Measurements from ENCODE around the gene KRTAP10-1.
"Not testable (repeated sequence)": the region's sequence is repeated elsewhere in the genome, so short reads cannot be mapped to it uniquely, and the experiment has no call there.

Gene KRTAP10-1

DNA sequence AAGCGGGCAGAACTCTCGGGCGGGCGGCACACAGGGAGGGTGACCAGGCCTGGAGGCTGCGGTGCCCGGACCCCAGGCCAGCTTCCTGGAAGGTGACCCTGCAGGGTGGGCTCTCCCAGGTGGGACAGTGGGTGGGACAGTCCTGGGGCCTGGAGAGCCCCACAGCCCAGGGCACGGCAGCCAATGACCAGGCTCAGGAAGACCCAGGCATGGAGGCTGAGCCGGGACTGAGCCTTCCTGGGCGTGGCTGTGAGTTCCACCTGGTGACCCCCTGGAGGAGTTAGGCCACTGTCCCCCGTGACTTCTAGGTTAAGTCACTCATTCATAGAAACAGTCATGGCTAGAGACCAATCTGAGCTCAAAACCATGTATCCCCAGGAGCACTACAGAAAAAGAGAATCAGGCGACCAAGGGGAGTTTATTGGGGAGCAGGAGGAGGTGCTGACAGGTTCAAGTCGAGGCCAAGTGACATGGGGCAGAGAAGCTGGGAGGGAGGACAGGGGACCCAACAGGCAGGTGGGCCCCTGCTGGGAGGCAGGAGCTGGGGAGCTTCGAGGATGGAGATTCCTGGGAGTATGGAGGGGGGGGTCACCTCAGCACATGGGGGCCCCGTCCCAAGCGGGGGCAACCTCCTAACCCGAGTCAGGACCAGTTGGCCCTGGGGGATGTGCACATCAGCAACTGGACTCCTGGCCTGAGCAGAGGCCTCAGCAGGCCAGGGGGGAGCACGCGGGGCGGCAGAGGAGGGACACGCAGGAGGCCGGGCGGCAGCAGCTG is 39.2 kb upstream of the KRTAP10-1 start:
- H3K36me3 ChIP-seq (ENCODE audit: control insufficient read depth, insufficient read depth, low read length): no peaks in the 10 kb centered on the region
- no peaks in the 10 kb centered on the region for H3K4me1 ChIP-seq (ENCODE audit: control insufficient read depth, insufficient read depth, low read length, poor library complexity, severe bottlenecking)
- DNase-seq: no peak
- H3K27ac ChIP-seq (ENCODE audit: insufficient read depth, low read length, poor library complexity, severe bottlenecking): no peak overlapping the region
- peaks cover 8% of the 10 kb centered on the region for H3K9me3 ChIP-seq (ENCODE audit: control insufficient read depth, low read length)
- H3K27me3 ChIP-seq (replicated peaks; ENCODE audit: control insufficient read depth, insufficient read depth, low read length, poor library complexity, severe bottlenecking): no peaks in the 10 kb centered on the region
- H3K4me3 ChIP-seq (ENCODE audit: insufficient read depth, low read depth, low read length, poor library complexity, severe bottlenecking): no peak overlapping the region

DNA sequence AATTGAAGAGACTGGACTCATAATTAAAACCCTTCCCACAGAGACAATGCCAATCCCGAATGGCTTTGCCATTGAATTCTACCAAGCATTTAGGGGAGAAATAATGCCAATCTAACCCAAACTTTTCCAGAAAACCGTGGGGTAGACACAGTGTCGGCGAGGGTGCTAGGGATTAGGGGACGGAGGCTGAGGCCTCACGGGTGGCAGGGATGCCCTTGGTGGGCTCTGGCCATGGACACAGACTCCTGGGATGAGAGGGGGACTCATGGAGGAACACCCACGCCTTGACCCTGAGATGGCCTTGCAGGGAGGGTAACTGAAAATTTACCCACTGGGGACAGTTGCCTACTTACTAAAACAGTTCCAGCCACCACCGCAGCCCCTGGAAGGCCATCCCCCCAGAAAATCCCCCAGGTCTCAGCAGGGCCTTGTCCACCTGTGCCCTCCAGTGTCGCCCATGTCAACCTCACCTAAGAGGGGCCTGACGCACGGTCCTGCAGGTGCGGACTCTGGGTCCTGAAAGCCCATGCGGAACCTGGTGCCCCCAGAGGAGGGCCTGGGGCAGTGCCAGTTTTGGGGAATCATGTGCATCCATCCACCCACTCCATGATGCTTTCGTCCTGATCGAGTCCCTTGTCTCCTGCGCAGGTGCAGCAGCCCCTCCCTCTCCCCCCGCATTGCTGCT is 38.5 kb upstream of the KRTAP10-1 start:
- Histone ChIP-seq H3K9me3 (ENCODE audit: control insufficient read depth, low read length) (peaks cover 8% of the 10 kb centered on the region), H3K4me3 (ENCODE audit: insufficient read depth, low read depth, low read length, poor library complexity, severe bottlenecking) (no peak overlapping the region), H3K36me3 (ENCODE audit: control insufficient read depth, insufficient read depth, low read length) (no peaks in the 10 kb centered on the region), H3K27ac (ENCODE audit: insufficient read depth, low read length, poor library complexity, severe bottlenecking) (no peak overlapping the region), H3K27me3 (replicated peaks; ENCODE audit: control insufficient read depth, insufficient read depth, low read length, poor library complexity, severe bottlenecking) (no peaks in the 10 kb centered on the region), H3K4me1 (ENCODE audit: control insufficient read depth, insufficient read depth, low read length, poor library complexity, severe bottlenecking) (no peaks in the 10 kb centered on the region)
- DNase-seq: no peak

DNA sequence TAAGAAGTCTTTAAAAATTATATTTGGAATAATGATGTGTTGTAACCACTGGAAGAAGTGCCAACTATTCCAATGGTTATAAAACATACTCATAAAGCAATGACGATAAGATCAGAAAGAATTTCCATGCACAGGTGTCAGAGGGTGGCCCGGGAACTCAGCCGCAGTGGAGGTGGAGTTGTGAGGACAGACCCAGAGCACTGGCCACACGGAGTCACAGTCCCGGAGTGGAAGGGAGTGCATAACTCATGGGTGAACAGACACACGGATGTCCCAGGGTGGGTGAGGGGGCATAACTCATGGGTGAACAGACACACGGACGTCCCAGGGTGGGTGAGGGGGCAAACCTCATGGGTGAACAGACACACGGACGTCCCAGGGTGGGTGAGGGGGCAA is 36.0 kb upstream of the KRTAP10-1 start:
- DNase-seq: no peak
- H3K9me3 ChIP-seq (ENCODE audit: control insufficient read depth, low read length): no peaks in the 10 kb centered on the region
- H3K36me3 ChIP-seq (ENCODE audit: control insufficient read depth, insufficient read depth, low read length): no peaks in the 10 kb centered on the region
- H3K4me1 ChIP-seq (ENCODE audit: control insufficient read depth, insufficient read depth, low read length, poor library complexity, severe bottlenecking): no peaks in the 10 kb centered on the region
- H3K27ac ChIP-seq (ENCODE audit: insufficient read depth, low read length, poor library complexity, severe bottlenecking): no peak overlapping the region
- H3K4me3 ChIP-seq (ENCODE audit: insufficient read depth, low read depth, low read length, poor library complexity, severe bottlenecking): no peak overlapping the region
- no peaks in the 10 kb centered on the region for H3K27me3 ChIP-seq (replicated peaks; ENCODE audit: control insufficient read depth, insufficient read depth, low read length, poor library complexity, severe bottlenecking)

DNA sequence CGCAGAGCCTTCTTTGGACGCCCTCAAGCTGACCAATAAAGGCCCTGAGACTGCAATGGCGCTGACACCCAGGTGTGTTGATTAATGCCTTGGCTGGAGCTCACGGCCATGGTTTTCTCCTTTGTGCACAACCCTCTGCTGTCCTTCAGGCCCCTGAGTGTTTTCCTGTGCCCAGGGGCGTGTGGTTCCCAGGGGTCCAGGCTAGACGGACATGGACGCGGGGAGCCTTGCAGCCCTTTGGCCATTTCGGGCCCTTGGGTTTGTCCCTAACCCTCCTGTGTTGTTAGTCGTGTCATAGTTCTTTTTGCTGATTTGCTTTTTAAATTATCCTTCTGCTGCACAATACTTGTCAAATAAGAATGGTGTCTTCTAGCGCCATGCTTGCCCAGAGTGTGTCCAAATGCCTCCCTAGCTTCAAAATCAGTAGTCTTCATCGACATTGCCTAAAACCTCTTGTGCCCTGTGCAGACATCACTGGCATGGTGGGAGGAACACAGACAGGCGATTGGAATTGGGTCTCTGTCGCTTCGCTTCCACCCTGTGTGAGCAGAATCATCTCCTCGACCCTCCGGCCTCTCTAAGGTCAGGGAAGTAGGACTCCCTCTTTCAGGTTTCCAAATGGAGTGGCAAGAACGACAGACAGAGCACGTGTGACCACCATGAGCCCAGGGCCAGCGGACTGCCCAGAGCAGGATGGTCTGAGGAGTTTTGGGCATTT is 35.5 kb upstream of the KRTAP10-1 start:
- Histone ChIP-seq H3K9me3 (ENCODE audit: control insufficient read depth, low read length) (no peaks in the 10 kb centered on the region), H3K4me1 (ENCODE audit: control insufficient read depth, insufficient read depth, low read length, poor library complexity, severe bottlenecking) (no peaks in the 10 kb centered on the region), H3K4me3 (ENCODE audit: insufficient read depth, low read depth, low read length, poor library complexity, severe bottlenecking) (no peak overlapping the region), H3K27me3 (replicated peaks; ENCODE audit: control insufficient read depth, insufficient read depth, low read length, poor library complexity, severe bottlenecking) (no peaks in the 10 kb centered on the region), H3K36me3 (ENCODE audit: control insufficient read depth, insufficient read depth, low read length) (no peaks in the 10 kb centered on the region), H3K27ac (ENCODE audit: insufficient read depth, low read length, poor library complexity, severe bottlenecking) (no peak overlapping the region)
- DNase-seq: no peak

DNA sequence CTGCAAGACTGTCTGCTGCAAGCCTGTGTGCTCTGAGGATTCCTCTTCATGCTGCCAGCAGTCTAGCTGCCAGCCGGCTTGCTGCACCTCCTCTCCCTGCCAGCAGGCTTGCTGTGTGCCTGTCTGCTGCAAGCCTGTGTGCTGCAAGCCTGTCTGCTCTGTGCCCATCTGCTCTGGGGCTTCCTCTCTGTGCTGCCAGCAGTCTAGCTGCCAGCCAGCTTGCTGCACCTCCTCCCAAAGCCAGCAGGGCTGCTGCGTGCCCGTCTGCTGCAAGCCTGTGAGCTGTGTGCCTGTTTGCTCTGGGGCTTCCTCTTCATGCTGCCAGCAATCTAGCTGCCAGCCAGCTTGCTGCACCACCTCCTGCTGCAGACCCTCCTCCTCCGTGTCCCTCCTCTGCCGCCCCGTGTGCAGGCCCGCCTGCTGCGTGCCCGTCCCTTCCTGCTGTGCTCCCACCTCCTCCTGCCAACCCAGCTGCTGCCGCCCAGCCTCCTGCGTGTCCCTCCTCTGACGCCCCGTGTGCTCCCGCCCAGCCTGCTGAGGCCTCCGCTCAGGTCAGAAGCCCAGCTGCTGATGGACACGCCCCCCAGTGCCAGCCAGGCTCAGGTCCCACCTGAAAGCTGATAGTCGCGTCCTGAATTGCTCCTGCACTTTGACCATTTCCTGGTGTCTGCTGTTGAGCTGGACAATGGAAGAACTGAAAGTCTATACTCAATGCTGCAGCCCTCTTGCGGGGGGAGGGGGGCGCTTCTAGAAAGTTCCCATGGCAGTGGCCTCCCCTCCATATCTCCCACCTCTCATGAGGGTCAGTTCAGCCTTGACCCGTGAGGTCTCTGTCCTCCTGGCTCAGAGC is 34.7 kb upstream of the KRTAP10-1 start:
- Histone ChIP-seq H3K9me3 (ENCODE audit: control insufficient read depth, low read length) (no peaks in the 10 kb centered on the region), H3K36me3 (ENCODE audit: control insufficient read depth, insufficient read depth, low read length) (no peaks in the 10 kb centered on the region), H3K4me3 (ENCODE audit: insufficient read depth, low read depth, low read length, poor library complexity, severe bottlenecking) (no peak overlapping the region), H3K27ac (ENCODE audit: insufficient read depth, low read length, poor library complexity, severe bottlenecking) (no peak overlapping the region), H3K4me1 (ENCODE audit: control insufficient read depth, insufficient read depth, low read length, poor library complexity, severe bottlenecking) (no peaks in the 10 kb centered on the region), H3K27me3 (replicated peaks; ENCODE audit: control insufficient read depth, insufficient read depth, low read length, poor library complexity, severe bottlenecking) (no peaks in the 10 kb centered on the region)
- no peak for DNase-seq

DNA sequence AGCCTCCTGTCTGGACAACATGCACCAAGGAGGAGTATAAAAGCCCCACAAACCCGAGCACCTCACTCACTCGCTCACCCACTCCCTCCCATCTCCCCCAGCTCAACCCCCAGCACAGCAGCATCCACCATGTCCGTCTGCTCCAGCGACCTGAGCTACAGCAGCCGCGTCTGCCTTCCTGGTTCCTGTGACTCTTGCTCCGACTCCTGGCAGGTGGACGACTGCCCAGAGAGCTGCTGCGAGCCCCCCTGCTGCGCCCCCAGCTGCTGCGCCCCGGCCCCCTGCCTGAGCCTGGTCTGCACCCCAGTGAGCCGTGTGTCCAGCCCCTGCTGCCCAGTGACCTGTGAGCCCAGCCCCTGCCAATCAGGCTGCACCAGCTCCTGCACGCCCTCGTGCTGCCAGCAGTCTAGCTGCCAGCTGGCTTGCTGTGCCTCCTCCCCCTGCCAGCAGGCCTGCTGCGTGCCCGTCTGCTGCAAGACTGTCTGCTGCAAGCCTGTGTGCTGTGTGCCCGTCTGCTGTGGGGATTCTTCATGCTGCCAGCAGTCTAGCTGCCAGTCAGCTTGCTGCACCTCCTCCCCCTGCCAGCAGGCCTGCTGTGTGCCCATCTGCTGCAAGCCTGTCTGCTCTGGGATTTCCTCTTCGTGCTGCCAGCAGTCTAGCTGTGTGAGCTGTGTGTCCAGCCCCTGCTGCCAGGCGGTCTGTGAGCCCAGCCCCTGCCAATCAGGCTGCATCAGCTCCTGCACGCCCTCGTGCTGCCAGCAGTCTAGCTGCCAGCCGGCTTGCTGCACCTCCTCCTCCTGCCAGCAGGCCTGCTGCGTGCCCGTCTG is 33.8 kb upstream of the KRTAP10-1 start, which contains the start of gene KRTAP10-4:
Gene KRTAP10-4, plus strand, starts transcription at position 100 of the 827 bp plus-strand sequence. Its CDS starts 30 bp downstream, at position 130.
- not testable (repeated sequence) for H3K27ac ChIP-seq (ENCODE audit: insufficient read depth, low read length, poor library complexity, severe bottlenecking); H3K4me3 ChIP-seq (ENCODE audit: insufficient read depth, low read depth, low read length, poor library complexity, severe bottlenecking); DNase-seq; H3K36me3 ChIP-seq (ENCODE audit: control insufficient read depth, insufficient read depth, low read length); H3K27me3 ChIP-seq (replicated peaks; ENCODE audit: control insufficient read depth, insufficient read depth, low read length, poor library complexity, severe bottlenecking); H3K4me1 ChIP-seq (ENCODE audit: control insufficient read depth, insufficient read depth, low read length, poor library complexity, severe bottlenecking); H3K9me3 ChIP-seq (ENCODE audit: control insufficient read depth, low read length)

DNA sequence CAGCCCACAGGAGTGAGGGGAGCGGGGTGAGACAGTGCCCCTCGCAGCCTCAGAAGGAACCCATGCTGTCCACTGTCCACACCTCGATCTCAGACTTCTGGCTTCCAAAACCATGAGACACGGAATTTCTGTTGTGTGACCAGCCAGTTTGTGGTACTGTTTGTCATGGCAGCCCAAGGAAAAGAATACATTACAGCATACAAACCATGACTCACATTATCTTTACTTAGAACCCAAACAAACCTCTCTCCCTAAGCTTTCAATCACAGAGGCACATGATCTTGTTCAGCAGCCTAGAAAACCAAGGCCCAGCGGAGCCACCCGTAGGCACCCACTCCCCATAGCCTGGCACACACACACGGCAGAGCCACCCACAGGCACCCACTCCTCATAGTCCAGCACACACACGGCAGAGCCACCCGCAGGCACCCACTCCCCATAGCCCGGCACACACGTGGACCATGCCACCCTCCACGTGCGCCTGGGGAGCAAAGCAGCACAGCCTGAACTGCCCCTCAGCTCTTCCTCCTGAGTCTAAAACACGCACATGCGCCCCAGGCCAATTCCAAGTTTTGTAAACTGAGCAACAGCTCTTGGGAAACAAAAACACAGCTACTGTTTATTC is 33.1 kb upstream of the KRTAP10-1 start:
- H3K27ac ChIP-seq (ENCODE audit: insufficient read depth, low read length, poor library complexity, severe bottlenecking): no peak overlapping the region
- no peaks in the 10 kb centered on the region for H3K9me3 ChIP-seq (ENCODE audit: control insufficient read depth, low read length)
- H3K27me3 ChIP-seq (replicated peaks; ENCODE audit: control insufficient read depth, insufficient read depth, low read length, poor library complexity, severe bottlenecking): no peaks in the 10 kb centered on the region
- DNase-seq: no peak
- no peaks in the 10 kb centered on the region for H3K4me1 ChIP-seq (ENCODE audit: control insufficient read depth, insufficient read depth, low read length, poor library complexity, severe bottlenecking)
- H3K4me3 ChIP-seq (ENCODE audit: insufficient read depth, low read depth, low read length, poor library complexity, severe bottlenecking): no peak overlapping the region
- H3K36me3 ChIP-seq (ENCODE audit: control insufficient read depth, insufficient read depth, low read length): no peaks in the 10 kb centered on the region

DNA sequence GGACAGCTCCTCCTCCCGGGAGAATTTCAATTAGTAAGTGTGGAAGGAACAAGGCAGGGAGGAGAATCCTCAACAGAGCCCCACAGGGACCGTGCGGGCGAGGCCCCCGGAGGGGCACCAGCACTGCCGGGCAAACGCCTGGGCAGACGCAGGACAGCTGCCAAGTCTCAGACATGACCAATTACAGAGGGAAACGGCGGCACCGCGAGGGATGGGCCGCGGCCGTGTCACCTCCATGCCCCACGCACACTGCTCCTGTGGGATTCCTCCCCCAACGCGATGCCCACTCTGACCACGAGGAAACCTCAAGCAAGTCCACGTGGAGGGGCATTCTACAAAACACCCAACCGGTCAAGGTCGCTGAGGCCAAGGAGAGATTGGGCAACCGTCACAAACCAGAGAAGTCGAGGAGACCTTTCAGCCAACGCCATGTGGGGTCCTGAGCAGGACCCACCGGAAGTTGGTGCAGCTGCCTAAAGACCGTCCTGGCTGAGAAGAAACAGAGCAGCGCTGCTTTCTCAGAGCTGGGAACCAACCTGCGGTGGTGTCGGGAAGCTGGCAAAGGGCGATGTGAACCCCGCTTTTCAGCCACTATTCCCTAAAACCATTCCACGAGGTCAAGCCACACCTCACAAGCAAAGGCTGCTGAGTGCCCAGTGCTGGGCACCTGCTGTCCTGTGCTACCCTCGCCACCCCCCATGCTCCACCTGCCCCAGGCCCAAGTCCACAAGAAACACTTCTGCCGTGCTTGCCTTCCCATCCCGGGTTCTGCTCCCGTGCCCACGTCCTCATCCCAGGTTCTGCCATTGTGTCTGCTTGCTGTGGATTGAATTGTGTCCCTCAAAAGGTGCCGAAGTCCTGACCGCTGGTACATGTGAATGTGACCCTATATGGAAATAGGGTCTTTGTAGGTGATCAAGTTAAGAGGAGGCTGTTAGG is 32.1 kb upstream of the KRTAP10-1 start:
- no peak overlapping the region for H3K4me3 ChIP-seq (ENCODE audit: insufficient read depth, low read depth, low read length, poor library complexity, severe bottlenecking)
- no peaks in the 10 kb centered on the region for H3K27me3 ChIP-seq (replicated peaks; ENCODE audit: control insufficient read depth, insufficient read depth, low read length, poor library complexity, severe bottlenecking)
- no peaks in the 10 kb centered on the region for H3K9me3 ChIP-seq (ENCODE audit: control insufficient read depth, low read length)
- H3K27ac ChIP-seq (ENCODE audit: insufficient read depth, low read length, poor library complexity, severe bottlenecking): no peak overlapping the region
- H3K4me1 ChIP-seq (ENCODE audit: control insufficient read depth, insufficient read depth, low read length, poor library complexity, severe bottlenecking): no peaks in the 10 kb centered on the region
- DNase-seq: no peak
- H3K36me3 ChIP-seq (ENCODE audit: control insufficient read depth, insufficient read depth, low read length): no peaks in the 10 kb centered on the region
